Thoracic aorta (tissue), 2 donors: ENCODE results near the gene ADORA3. TPM values are rescaled to one million over a fixed set of nuclear protein-coding genes. Genes with fewer than 3 reads are reported as not detected.

Source experiments
- ATAC-seq: fragments of 150-250 bp; one replicate; pipeline ENCODE4 v1.8.0; 2017; ENCODE audit warnings: low read depth; ENCODE audit not compliant: insufficient number of reproducible peaks, low FRiP score
- DNase-seq: peaks from one replicate; pipeline ENCODE4 v3.0.0-alpha.2; 2020; ENCODE audit warnings: low spot score
- H3K27ac ChIP-seq, 2 donors: fragments of 200-600 bp; sonication (generic); 1 replicate in 1 of 2; 2 replicates in 1 of 2; pipeline ENCODE4 v1.5.1; 2016; ENCODE audit warnings: mild to moderate bottlenecking in 2 of 2, moderate library complexity in 2 of 2
- H3K27me3 ChIP-seq: fragments of 200-600 bp; sonication (generic); replicated peaks from 2 replicates; pipeline ENCODE4 v1.6.0; 2016; ENCODE audit warnings: mild to moderate bottlenecking; ENCODE audit not compliant: insufficient read depth
- H3K36me3 ChIP-seq: fragments of 200-600 bp; sonication (generic); one replicate; pipeline ENCODE4 v1.5.1; 2016
- H3K4me1 ChIP-seq, 2 donors: fragments of 200-600 bp; sonication (generic); 1 replicate in 1 of 2; 2 replicates in 1 of 2; pipeline versions ENCODE4 v1.5.1 to v1.6.0; 2016; ENCODE audit warnings: low read depth in 2 of 2, mild to moderate bottlenecking in 1 of 2; ENCODE audit not compliant: control insufficient read depth in 1 of 2
- H3K4me3 ChIP-seq: fragments of 200-600 bp; sonication (generic); 2 replicates; pipeline ENCODE4 v1.5.1; 2016; ENCODE audit warnings: mild to moderate bottlenecking
- H3K9me3 ChIP-seq: fragments of 200-600 bp; sonication (generic); 2 replicates; pipeline ENCODE4 v1.5.1; 2016
- CTCF ChIP-seq: fragments of 200-600 bp; sonication (generic); IDR thresholded peaks from one replicate; pipeline ENCODE4 v1.5.1; 2019; ENCODE audit warnings: antibody characterized with exemption
- total RNA-seq, 2 donors: library from RNA; depleted of rRNA; stranded (reverse); fragments of >200 nt; gene quantifications; one replicate each; pipeline versions ENCODE4 v1.1.0 to v1.2.3, GENCODE V29; 2016

Gene ADORA3
- total RNA-seq, 2 donors from 2014 or later = 6.2 to 29.5 TPM

GRCh38 chr1:111497592-111497991 is 5.8 kb downstream of the ADORA3 start:
- no peak for TF ChIP-seq CTCF
- no peaks in the 10 kb centered on the region for H3K27me3 ChIP-seq
- H3K4me1 ChIP-seq = no peaks in the 10 kb centered on the region
- H3K27ac ChIP-seq = no peak overlapping the region
- H3K9me3 ChIP-seq = no peaks in the 10 kb centered on the region
- DNase-seq (no peak), ATAC-seq (no peak)
- no peaks in the 10 kb centered on the region for H3K36me3 ChIP-seq
- H3K4me3 ChIP-seq = no peak overlapping the region

GRCh38 chr1:111496398-111496797 is 7.0 kb downstream of the ADORA3 start:
- Histone ChIP-seq H3K4me1 (no peaks in the 10 kb centered on the region), H3K27me3 (no peaks in the 10 kb centered on the region), H3K4me3 (no peak overlapping the region), H3K36me3 (no peaks in the 10 kb centered on the region), H3K9me3 (no peaks in the 10 kb centered on the region), H3K27ac (no peak overlapping the region)
- DNase-seq (no peak), ATAC-seq (no peak)
- TF ChIP-seq CTCF = no peak

- Histone ChIP-seq H3K27me3 (no peaks in the 10 kb centered on the region), H3K27ac (peak overlapping the region in 1 of 2 donors; percentile 43), H3K4me3 (no peak overlapping the region), H3K36me3 (no peaks in the 10 kb centered on the region), H3K9me3 (no peaks in the 10 kb centered on the region), H3K4me1 (no peaks in the 10 kb centered on the region)
- ATAC-seq (no peak), DNase-seq (no peak)
- TF ChIP-seq CTCF = no peak
These were observed 12.4 kb downstream of the ADORA3 start for GRCh38 chr1:111491070-111491469.

- H3K27me3 ChIP-seq = no peaks in the 10 kb centered on the region
- ATAC-seq = no peak
- H3K4me3 ChIP-seq = no peak overlapping the region
- DNase-seq = no peak
- no peaks in the 10 kb centered on the region for H3K36me3 ChIP-seq
- H3K27ac ChIP-seq = peak overlapping the region in 1 of 2 donors; percentile 43
- TF ChIP-seq CTCF = no peak
- H3K4me1 ChIP-seq = no peaks in the 10 kb centered on the region
- H3K9me3 ChIP-seq = no peaks in the 10 kb centered on the region
These were observed 13.2 kb downstream of the ADORA3 start for GRCh38 chr1:111490220-111490619.

GRCh38 chr1:111489604-111490003 is 13.8 kb downstream of the ADORA3 start:
- no peak for TF ChIP-seq CTCF
- Histone ChIP-seq H3K36me3 (no peaks in the 10 kb centered on the region), H3K4me3 (no peak overlapping the region), H3K9me3 (no peaks in the 10 kb centered on the region), H3K4me1 (no peaks in the 10 kb centered on the region), H3K27me3 (no peaks in the 10 kb centered on the region), H3K27ac (peak overlapping the region in 1 of 2 donors; percentile 43)
- DNase-seq (no peak), ATAC-seq (no peak)
